ENCODE data around the gene LDHAL6A. TPM values are rescaled to one million over a fixed set of nuclear protein-coding genes. Genes with fewer than 3 reads are reported as not detected.

LDHAL6A gene
- total and polyA plus RNA-seq, 2 of the 13 experiments (the other 11 are each of a cell fraction or from before 2014, with no cell fraction given): not detected

- TF ChIP-seq GMEB1 (CRISPR knock-in tag; IDR thresholded peaks at IDR 0.05; ENCODE audit: borderline replicate concordance) (no peak), MED8 (CRISPR knock-in tag; IDR thresholded peaks at IDR 0.05; ENCODE audit: insufficient replicate concordance) (no peak)
Observed at GRCh38 chr11:18490736-18491485, 35.3 kb downstream of the LDHAL6A start (continued).

DNA sequence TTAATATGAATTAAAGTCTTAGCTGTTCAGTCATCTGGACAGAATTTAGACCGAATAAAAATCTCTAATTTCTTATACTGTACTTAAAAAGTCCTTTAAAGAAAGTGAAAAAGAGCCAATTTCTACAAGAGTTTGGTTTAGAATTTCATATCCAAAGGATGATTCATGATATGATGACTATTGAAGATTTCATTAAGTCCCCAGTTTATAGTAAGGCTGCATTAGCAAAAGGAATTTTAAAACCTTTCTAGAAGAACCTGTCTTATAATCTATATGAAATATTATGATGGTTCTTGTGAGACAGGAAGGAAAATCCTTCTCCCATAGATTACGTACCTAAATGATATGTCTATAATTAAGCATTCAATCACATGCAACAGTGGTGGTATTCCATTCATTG lies 36.3 kb downstream of the LDHAL6A start:
- in situ Hi-C loops (cut with HindIII; ENCODE audit: extremely low pct_ligation_motif_present, low pct_unique_long_range_greater_than_20kb) (no loop called here), intact Hi-C loops (cut with micrococcal nuclease; ENCODE audit: unreplicated experiment) (no loop called here)
- ATAC-seq (no peak), FAIRE-seq (no peak), DNase-seq (ENCODE audit: low spot score) (no peak)
- no peaks in the 10 kb centered on the region for H4K20me1 ChIP-seq (ENCODE audit: insufficient read depth, low read length)
- H3K79me2 ChIP-seq (ENCODE audit: insufficient read depth, low read length): no peaks in the 10 kb centered on the region
- 96% methylated on average over 2 of the region's 2 CpGs for WGBS (ENCODE audit: low lambda C conversion rate)
- H3K4me3 ChIP-seq (replicated peaks in 1 of 3; ENCODE audit: insufficient read depth in 1 of 3, low read depth in 2 of 3, low read length in 3 of 3): no peak overlapping the region
- no TSS peak for BruUV-seq (replicated peaks)
- H3K36me3 ChIP-seq (replicated peaks in 1 of 2; ENCODE audit: control insufficient read depth in 1 of 2, insufficient read depth in 2 of 2, low read length in 2 of 2): peaks cover 9 to 50% of the 10 kb centered on the region in 2 experiments
- peaks cover 7% of the 10 kb centered on the region; the same call in 1 of the 2 replicates for H3K4me1 ChIP-seq (ENCODE audit: insufficient read depth, low read length)
- H3K27ac ChIP-seq (ENCODE audit: extremely low read length, insufficient read depth, low read length): no peak overlapping the region
- H2AFZ ChIP-seq (ENCODE audit: low read length): no peak overlapping the region
- no peaks in the 10 kb centered on the region for H3K27me3 ChIP-seq (ENCODE audit: control insufficient read depth in 1 of 2, insufficient read depth in 2 of 2, low read length in 2 of 2)
- no peak overlapping the region for H3K4me2 ChIP-seq (ENCODE audit: low read depth, low read length)
- ChIA-PET POLR2A (interaction anchor here (1.6 kb wide), 1 partner anchor 34 kb away, joined by 3 read pairs; the partner anchor contains the start of gene TSG101), CTCF (ENCODE audit: low intra/inter-chr PET ratio, low total read pairs) (no interaction called here)
- H3K9ac ChIP-seq (ENCODE audit: insufficient read depth, low read depth, low read length): no peak overlapping the region
- no peaks in the 10 kb centered on the region for H3K9me3 ChIP-seq (ENCODE audit: low read length)
- TF ChIP-seq ZNF343 (CRISPR knock-in tag; IDR thresholded peaks at IDR 0.05) (no peak), ZNF512 (CRISPR knock-in tag; IDR thresholded peaks at IDR 0.05) (no peak), ZNF264 (CRISPR knock-in tag; IDR thresholded peaks at IDR 0.05) (no peak), ETS1 (CRISPR knock-in tag; IDR thresholded peaks at IDR 0.05) (no peak), PHF8 (CRISPR knock-in tag; IDR thresholded peaks at IDR 0.05) (no peak), FOXM1 (CRISPR knock-in tag; IDR thresholded peaks at IDR 0.05) (no peak), ZNF10 (CRISPR knock-in tag; IDR thresholded peaks at IDR 0.05; ENCODE audit: borderline replicate concordance, low read depth) (no peak), ZFYVE20 (CRISPR knock-in tag; IDR thresholded peaks at IDR 0.05; ENCODE audit: borderline replicate concordance, low read depth) (no peak), SYNCRIP (IDR thresholded peaks at IDR 0.05; ENCODE audit: insufficient read depth, low read depth, low read length) (no peak), POLR2A (IDR thresholded peaks at IDR 0.05; ENCODE audit: insufficient read depth in 1 of 2, low read depth in 2 of 2, low read length in 2 of 2) (no peak), DNMT3B (CRISPR knock-in tag; conservative IDR thresholded peaks at IDR 0.05) (no peak)
- TF ChIP-seq, protein P1, sequence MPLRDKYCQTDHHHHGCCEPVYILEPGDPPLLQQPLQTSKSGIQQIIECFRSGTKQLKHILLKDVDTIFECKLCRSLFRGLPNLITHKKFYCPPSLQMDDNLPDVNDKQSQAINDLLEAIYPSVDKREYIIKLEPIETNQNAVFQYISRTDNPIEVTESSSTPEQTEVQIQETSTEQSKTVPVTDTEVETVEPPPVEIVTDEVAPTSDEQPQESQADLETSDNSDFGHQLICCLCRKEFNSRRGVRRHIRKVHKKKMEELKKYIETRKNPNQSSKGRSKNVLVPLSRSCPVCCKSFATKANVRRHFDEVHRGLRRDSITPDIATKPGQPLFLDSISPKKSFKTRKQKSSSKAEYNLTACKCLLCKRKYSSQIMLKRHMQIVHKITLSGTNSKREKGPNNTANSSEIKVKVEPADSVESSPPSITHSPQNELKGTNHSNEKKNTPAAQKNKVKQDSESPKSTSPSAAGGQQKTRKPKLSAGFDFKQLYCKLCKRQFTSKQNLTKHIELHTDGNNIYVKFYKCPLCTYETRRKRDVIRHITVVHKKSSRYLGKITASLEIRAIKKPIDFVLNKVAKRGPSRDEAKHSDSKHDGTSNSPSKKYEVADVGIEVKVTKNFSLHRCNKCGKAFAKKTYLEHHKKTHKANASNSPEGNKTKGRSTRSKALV (CRISPR knock-in tag; IDR thresholded peaks at IDR 0.05): no peak
- TF ChIP-seq, protein P2, sequence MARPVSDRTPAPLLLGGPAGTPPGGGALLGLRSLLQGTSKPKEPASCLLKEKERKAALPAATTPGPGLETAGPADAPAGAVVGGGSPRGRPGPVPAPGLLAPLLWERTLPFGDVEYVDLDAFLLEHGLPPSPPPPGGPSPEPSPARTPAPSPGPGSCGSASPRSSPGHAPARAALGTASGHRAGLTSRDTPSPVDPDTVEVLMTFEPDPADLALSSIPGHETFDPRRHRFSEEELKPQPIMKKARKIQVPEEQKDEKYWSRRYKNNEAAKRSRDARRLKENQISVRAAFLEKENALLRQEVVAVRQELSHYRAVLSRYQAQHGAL (CRISPR knock-in tag; IDR thresholded peaks at IDR 0.05; ENCODE audit: not compliant biosample characterization): no peak

Data from HepG2 (cell line).